GM11168 (cell line): Measurements from ENCODE around the gene SBF2.

Experiments used
- in situ Hi-C: fragments of 300-500 bp; cut with MboI; formaldehyde crosslinking; loops from one replicate; pipeline ENCODE4 v1.12.0; 2022; ENCODE audit warnings: low sequenced_read_pairs; ENCODE audit not compliant: unreplicated experiment

Gene SBF2

DNA sequence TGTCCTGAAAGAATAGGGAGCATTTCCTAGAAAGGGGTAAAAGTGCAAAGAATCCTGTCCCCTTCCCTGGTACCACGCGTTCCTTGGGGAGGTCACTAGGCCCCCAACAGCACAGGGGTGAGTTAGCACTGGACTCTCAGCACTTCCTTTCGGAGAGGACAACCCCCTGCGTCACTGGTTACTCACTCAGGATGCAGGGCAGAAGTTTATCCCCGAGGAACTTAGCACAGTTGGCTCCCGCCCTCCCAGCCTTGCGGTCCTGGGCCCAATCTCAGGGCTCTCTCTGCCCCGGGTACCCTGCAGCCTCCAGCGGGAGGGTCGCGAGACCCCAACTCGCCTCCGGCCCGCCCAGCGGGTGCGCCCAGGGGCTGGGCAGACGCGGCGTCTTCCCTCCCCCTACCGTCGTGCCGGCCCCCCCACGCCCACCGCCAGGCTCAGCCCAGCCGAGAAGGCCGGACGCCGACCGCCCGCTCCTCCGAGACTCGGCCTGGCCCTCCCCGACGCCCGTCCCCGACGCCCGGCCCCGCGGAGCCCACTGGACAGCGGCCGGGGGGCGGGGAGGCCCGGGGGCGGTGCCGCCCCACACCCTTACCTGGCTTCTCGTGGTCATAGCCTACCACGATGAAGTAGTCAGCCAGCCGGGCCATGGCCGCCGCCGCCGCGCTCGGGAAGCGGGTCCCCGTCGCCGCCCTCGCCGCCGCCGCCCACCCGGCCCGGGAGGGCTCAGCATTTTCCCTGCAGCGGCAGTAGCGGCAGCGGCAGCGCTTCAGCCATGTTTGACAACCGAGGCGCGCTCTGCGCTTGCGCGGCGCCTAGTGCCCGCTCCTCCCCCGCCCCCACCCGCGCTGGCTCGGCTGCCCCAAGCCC, at the start of gene SBF2:
SBF2 (minus strand) TSS at position 797 of the 867 bp plus-strand sequence; CDS start at position 647, 150 bp downstream.
- in situ Hi-C loops, result no loop called here

GRCh38 chr11:10338287-10338686, 44.3 kb upstream of the SBF2 start:
- in situ Hi-C loops, result no loop called here

DNA sequence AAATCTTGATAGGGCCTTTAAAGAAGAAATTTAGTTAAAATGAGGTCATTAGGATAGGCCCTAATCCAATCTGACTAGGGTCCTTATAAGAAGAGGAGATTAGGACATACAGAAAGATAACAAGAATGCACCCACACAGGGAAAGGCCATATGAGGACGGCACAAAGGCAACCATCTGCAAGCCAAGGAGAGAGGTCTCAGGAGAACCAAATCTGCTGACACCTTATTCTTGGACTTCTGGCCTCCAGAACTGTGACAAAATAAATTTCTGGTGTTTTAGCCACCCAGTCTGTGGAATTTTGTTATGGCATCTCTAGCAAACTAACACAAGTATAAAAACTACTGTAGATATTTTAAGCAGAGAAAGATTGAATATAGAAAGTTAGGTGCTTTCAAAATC, 39.5 kb upstream of the SBF2 start:
- in situ Hi-C loops, result no loop called here

GRCh38 chr11:10331548-10332289, 37.7 kb upstream of the SBF2 start:
- in situ Hi-C loops, result no loop called here

DNA sequence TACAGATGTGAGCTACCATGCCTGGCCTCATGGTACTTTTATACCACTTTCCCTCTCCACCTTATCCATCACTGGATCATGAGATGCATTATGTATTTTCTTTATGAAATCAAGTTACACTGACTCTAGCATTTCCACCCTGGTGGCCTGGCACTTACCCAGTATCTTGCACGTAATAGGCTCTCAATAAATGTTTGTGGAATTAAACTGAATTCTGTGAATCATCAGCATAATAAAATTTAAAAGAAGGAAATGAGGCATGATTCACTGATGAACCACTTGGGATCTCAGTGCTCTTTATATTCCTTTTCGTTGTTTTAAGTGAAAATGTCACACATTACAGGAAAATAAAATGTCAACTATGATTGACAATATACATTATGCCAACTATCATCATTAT, 35.9 kb upstream of the SBF2 start:
- in situ Hi-C loops, result no loop called here

GRCh38 chr11:10329356-10329755, 35.3 kb upstream of the SBF2 start:
- in situ Hi-C loops, result no loop called here

DNA sequence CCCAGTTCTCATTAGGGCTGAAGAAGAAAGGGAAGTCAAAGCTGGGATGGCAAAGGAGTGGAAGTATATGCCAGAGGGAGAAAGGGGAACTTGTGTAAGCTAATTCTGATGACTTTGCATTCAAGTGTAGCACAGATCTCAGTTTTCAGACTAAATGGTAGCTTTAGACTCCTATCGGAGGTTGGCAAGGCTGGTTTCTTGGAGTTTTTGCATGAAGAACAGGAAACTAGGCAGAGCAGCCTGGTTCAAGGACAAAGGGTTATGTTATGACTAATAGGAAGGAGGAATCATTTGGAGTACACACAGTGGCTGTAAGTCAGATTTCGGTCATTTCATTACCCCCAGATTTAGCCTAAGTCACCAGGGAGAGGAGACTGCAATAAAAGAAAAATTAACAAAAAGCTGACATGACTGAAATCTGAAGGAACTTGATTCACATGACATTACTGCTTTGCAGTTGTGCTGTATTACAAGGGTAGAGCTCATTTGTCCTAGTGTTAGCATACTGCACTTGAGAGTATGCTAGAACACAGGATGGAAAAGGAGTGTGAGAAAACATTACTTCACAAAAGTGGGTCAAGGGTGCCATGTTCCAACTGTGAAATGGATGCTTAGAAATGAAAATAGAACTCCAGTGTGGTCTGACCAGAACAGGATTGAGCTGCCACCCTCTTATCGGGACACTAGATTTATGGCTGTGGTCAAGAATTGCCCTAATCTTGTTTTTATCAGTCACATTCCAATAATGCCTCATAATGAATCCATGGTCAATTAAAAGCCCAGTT, 34.5 kb upstream of the SBF2 start:
- in situ Hi-C loops, result no loop called here

DNA sequence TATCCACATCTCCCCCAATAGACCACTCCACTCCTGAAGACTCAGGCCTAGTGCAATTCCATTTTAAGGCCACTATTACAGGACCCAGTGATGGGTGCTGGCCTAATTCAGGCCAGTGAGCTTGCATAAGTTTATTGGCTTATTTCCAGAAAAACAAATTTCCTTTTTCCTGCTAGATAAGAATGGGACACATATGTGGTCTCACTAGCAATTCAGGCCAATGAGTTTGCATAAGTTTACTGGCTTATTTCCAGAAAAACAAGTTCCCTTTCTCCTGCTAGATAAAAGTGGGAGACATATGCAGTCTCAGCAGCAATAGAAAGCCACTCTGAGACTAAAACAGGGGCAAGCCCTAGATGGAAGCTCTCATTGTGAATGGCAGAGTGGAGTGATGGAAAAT, 33.2 kb upstream of the SBF2 start:
- in situ Hi-C loops, result no loop called here

DNA sequence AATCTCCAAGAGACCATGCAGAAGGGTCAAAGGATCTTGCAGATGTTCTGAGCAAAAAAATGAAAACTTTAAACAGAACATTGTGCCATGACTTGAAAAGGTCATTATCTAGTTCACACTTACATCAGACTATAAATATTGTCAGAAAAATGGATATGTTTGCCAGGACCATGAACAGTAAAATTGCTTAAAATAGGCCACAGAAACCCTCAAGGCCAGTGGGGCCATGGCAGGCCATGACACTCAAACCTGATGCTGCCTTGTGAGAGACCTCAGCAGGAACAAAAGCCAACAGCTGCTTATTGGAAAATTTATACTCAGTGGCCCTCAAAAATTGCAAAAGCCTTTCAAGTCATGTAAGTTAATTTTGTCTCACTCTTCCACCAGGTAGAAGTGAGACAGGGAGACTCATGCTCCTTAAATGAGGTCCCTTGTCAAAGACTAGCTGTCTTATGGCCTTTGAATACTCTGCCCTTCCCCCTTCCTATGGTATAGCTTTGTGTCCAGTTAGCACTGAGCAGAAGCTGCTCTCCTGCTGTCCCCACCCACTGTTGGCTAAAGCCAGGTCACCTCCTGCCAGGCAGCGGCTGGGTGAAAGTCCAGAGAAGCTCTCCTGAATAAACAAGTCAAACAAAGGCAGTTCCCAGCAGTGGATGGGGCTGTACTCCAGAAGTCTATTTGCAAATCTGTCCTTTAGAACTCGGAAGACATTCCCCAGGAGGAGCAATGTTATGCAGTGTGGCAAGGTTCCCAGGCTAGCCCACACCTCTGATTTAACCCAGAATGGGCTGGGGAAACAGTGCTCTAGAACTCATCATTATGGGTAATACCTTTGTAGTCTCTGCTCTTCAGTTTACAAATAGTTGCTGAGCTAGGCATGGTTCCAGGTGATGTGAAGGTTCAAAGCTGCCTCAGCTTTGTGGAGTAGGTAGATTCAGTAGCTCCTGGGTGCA, 32.3 kb upstream of the SBF2 start:
- in situ Hi-C loops, result no loop called here

GRCh38 chr11:10325277-10326011, 31.4 kb upstream of the SBF2 start:
- in situ Hi-C loops, result no loop called here

DNA sequence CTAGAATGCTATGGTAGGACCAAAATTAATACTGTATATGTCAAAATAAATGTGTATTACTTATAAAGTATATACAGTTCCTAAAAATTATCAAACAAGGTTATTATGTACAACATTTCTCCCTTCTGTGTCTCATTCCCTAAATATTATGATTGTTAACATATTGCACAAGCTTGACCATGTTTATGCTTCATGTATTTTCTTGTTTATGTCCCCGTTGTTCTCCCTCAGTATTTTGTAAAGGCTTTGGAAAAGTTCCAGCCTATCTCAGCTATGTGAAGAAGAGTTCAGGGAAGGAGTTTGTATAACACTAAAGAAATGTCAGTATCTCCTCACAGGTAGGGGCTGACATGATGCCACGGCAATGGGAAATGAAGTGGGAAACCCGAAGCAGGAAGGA, 30.5 kb upstream of the SBF2 start:
- in situ Hi-C loops, result loop anchor here (25.0 kb wide), 1 partner anchor 562 kb away; no protein-coding TSS in a partner anchor

- in situ Hi-C loops, result loop anchor here (25.0 kb wide), 1 partner anchor 561 kb away; no protein-coding TSS in a partner anchor
Measured at GRCh38 chr11:10323793-10324170, 29.8 kb upstream of the SBF2 start.

GRCh38 chr11:10322830-10323792, 29.1 kb upstream of the SBF2 start:
- in situ Hi-C loops, result loop anchor here (25.0 kb wide), 1 partner anchor 561 kb away; no protein-coding TSS in a partner anchor

DNA sequence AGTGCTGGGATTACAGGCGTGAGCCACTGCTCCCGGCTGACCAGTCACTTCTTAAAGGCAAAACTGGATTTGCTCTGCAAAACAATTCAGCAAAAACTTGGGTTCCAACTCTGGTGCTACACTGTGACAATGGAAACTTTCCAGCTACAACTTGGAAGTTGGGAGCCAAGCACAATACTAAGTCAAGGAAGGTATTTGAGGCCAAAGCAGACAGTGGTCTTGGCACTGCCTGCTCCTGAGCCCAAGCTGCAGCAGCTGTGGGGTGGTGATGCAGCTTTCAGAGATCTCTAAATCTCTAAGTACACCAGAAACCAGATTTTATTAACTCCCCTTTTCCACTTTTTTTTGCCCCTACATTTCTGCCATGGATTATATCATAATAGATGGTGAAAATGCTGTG, 28.4 kb upstream of the SBF2 start:
- in situ Hi-C loops, result loop anchor here (25.0 kb wide), 1 partner anchor 560 kb away; no protein-coding TSS in a partner anchor

DNA sequence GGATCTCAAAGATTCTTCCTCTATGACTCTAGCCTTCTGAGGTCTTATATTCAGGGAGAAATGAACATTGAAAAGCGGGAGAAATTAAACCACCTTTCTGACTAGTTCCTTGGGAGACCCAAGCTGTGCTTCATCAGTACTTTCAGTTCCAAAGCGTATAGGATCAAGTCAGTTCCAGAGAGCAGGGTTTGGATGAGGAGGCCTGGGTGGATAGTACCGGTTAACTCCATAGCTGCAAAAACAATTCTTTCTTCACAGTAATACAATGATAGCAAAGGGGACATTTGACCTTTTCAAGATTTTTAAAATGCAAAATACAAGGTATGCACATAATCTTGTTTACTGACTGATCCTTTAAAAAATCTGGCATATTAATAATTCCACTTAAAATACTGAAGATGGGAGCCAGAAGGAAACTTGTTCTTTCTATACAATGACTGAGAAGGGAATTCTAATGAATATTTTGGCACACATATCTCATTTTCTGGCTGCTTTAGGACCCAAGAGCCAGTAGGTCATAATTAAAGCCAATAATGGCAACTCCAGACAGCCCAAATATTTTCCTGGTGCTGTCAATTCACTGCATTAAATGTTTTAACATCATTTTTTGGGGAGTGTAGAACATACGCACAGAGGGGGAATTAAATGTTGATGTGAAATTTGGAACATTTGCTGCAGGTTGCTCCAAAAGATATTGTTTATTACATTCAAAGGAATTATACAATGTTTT, 26.9 kb upstream of the SBF2 start:
- in situ Hi-C loops, result loop anchor here (25.0 kb wide), 1 partner anchor 559 kb away; no protein-coding TSS in a partner anchor

DNA sequence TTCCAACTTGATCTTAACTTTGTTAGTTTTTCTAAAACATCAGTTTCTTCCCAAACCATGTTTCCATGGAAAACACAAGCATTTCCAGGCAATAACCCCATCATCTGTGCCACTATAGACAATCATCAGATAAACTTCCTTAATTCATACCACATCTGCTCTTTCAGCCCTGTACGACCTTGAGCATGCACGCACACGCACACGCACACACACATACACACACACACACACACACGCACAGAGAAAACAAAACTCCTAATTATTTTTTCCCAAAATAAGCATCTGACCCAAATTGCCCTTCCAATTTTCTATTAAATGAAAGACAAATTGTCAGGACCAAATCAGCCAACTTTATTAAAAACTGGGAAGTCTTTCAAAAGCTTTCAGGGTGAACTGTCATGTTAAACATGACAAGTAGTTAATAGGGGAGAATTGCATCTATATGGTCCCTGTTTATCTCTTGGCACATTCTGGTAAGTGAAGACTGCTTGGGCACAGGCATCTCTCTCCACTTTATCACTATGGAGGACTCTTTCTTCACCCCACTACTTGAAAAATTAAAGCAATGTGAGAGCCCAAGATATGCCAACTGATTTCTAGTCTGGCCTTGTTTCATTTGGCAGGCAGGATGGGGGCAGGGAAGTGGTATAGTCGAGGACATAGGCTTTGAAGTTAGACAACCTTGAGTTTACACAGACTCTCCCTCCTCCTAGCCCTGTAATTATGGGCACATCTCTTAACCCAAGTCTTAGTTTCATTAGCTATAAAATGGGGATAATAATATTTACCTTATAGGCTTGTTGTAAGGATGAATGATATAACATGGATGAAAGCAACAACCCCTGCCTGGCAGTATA, 25.9 kb upstream of the SBF2 start:
- in situ Hi-C loops, result loop anchor here (25.0 kb wide), 1 partner anchor 558 kb away; no protein-coding TSS in a partner anchor
